Spleen (tissue), 11 donors: ENCODE results near the gene PPM1B. TPM values are rescaled to one million over a fixed set of nuclear protein-coding genes. Genes with fewer than 3 reads are reported as not detected.
"Not testable (repeated sequence)": the region's sequence is repeated elsewhere in the genome, so short reads cannot be mapped to it uniquely, and the experiment has no call there.

Source experiments
- DNase-seq: peaks from one replicate; pipeline ENCODE4 v3.0.0-alpha.2; 2020
- H3K27ac ChIP-seq, 8 donors: fragments of 200-600 bp; sonication (generic) in 7 of 8; 1 replicate in 4 of 8; 2 replicates in 4 of 8; pipeline versions ENCODE4 v1.5.0 to v1.8.0; 2016 to 2021; ENCODE audit warnings: inconsistent platforms in 4 of 8, mild to moderate bottlenecking in 4 of 8, moderate library complexity in 1 of 8
- H3K27me3 ChIP-seq, 7 donors: fragments of 200-600 bp; sonication (generic) in 6 of 7; replicated peaks in 1 of 7; 1 replicate in 4 of 7; 2 replicates in 3 of 7; pipeline versions ENCODE4 v1.5.0 to v1.8.0; 2016 to 2021; ENCODE audit warnings: inconsistent platforms in 3 of 7, mild to moderate bottlenecking in 1 of 7
- H3K36me3 ChIP-seq, 6 donors: fragments of 200-600 bp; sonication (generic) in 5 of 6; 1 replicate in 4 of 6; 2 replicates in 2 of 6; pipeline versions ENCODE4 v1.5.0 to v1.8.0; 2016 to 2021; ENCODE audit warnings: inconsistent platforms in 2 of 6
- H3K4me1 ChIP-seq, 6 donors: fragments of 200-600 bp; sonication (generic) in 5 of 6; 1 replicate in 3 of 6; 2 replicates in 3 of 6; pipeline versions ENCODE4 v1.5.0 to v1.8.0; 2016 to 2021; ENCODE audit warnings: inconsistent platforms in 3 of 6
- H3K4me3 ChIP-seq, 8 donors: fragments of 200-600 bp; sonication (generic) in 7 of 8; 1 replicate in 4 of 8; 2 replicates in 4 of 8; pipeline versions ENCODE4 v1.5.0 to v1.8.0; 2016 to 2021; ENCODE audit warnings: inconsistent platforms in 4 of 8, mild to moderate bottlenecking in 4 of 8, moderate library complexity in 2 of 8
- H3K9me3 ChIP-seq, 8 donors: fragments of 200-600 bp; sonication (generic) in 7 of 8; 1 replicate in 4 of 8; 2 replicates in 4 of 8; pipeline versions ENCODE4 v1.5.0 to v1.8.0; 2016 to 2021; ENCODE audit warnings: inconsistent platforms in 4 of 8
- CTCF ChIP-seq, 11 experiments: fragments of 200-600 bp in 7 of 11; fragments of 450-650 bp in 4 of 11; sonication (generic) in 4 of 11; IDR thresholded peaks in 8 of 11; conservative IDR thresholded peaks in 3 of 11; 1 replicate in 7 of 11; 2 replicates in 4 of 11; pipeline versions ENCODE4 v1.4.0 to v1.8.0; 2016 to 2021; ENCODE audit warnings: antibody characterized with exemption in 11 of 11, inconsistent platforms in 4 of 11, mild to moderate bottlenecking in 1 of 11
- POLR2A ChIP-seq, 3 donors: fragments of 450-650 bp; IDR thresholded peaks; one replicate each; pipeline ENCODE4 v1.5.1; 2017; ENCODE audit warnings: antibody characterized with exemption in 3 of 3, mild to moderate bottlenecking in 1 of 3
- POLR2AphosphoS5 ChIP-seq, 3 donors: sonication (generic); formaldehyde crosslinking; IDR thresholded peaks; one replicate each; pipeline ENCODE4 v1.5.1; 2017; ENCODE audit warnings: antibody characterized with exemption in 3 of 3
- WGBS, 5 donors: extraction: QIAGEN DNeasy Blood & Tissue Kit in 3 of 5; methylation state at CpG; one replicate each; pipeline versions ENCODE4 v1.1.5 to v1.1.7; 2013 to 2018; 5-methylcytosine and 5-hydroxymethylcytosine counted together
- intact Hi-C: fragments of 100-400 bp; cut with DNase I; formaldehyde crosslinking; loops from one replicate; pipeline ENCODE4 v1.15.0; 2023; ENCODE audit warnings: low total_unique reads
- polyA plus RNA-seq, 3 donors: library from polyadenylated mRNA; stranded (reverse); fragments of 200-250 nt; gene quantifications; one replicate each; pipeline ENCODE4 v1.2.1, GENCODE V29; 2013
- total RNA-seq, 7 donors: library from RNA; depleted of rRNA in 3 of 7; stranded (reverse); fragments of >200 nt in 3 of 7; fragmentation: NEBNext Ultra II Directional in 4 of 7; extraction: Animal tissue kit (Norgen Biotek cat#: 25700) in 4 of 7; gene quantifications; one replicate each; pipeline versions ENCODE4 v1.1.0 to v1.2.1, GENCODE V29; 2016 to 2021
- donor health status: healthy with polysubstance abuse.
- donor health status: DM: no; HTN: no; CAD: no; lungs with moderate emphysema.
- donor health status: DM: no; HTN: no; CAD: no.
- donor health status: Bipolar disorder and iron deficiency.
- donor health status: healthy.
- donor health status: DM: no; HTN: no; CAD: no.
- donor health status: DM: yes; HTN: yes; CAD: no.

Gene PPM1B
- total and polyA plus RNA-seq, 10 donors, result 21.9 to 86.3 (median 57.4) TPM

- DNase-seq, result no peak
- peaks cover 0 to 12% (median 2%) of the 10 kb centered on the region in 6 donors for H3K4me1 ChIP-seq
- 52 to 65% (median 56%) methylated on average over 3 of the region's 3 CpGs for WGBS, 5 donors
- peaks cover 0 to 4% (median 0%) of the 10 kb centered on the region in 7 donors for H3K27me3 ChIP-seq
- H3K9me3 ChIP-seq, result peaks cover 0 to 16% (median 4%) of the 10 kb centered on the region in 8 donors
- no peak overlapping the region for H3K4me3 ChIP-seq
- no peak for TF ChIP-seq POLR2AphosphoS5 (IDR thresholded peaks at IDR 0.05)
- no peak for TF ChIP-seq CTCF (IDR thresholded peaks at IDR 0.05 in 8 of 11, conservative IDR thresholded peaks at IDR 0.05 in 3 of 11)
- no peak for TF ChIP-seq POLR2A (IDR thresholded peaks at IDR 0.05)
- intact Hi-C loops, result no loop called here
- no peak overlapping the region for H3K27ac ChIP-seq
- H3K36me3 ChIP-seq, result no peaks in the 10 kb centered on the region
These were observed 81.7 kb downstream of the PPM1B start for GRCh38 chr2:44250376-44250775.

- H3K4me1 ChIP-seq, result no peaks in the 10 kb centered on the region
- WGBS, 5 donors, result 91 to 96% (median 94%) methylated on average over 2 of the region's 2 CpGs
- DNase-seq, result no peak
- no peak overlapping the region for H3K4me3 ChIP-seq
- H3K27ac ChIP-seq, result no peak overlapping the region
- H3K27me3 ChIP-seq, result peaks cover 0 to 4% (median 0%) of the 10 kb centered on the region in 7 donors
- no peak for TF ChIP-seq POLR2AphosphoS5 (IDR thresholded peaks at IDR 0.05)
- no peak for TF ChIP-seq CTCF (IDR thresholded peaks at IDR 0.05 in 8 of 11, conservative IDR thresholded peaks at IDR 0.05 in 3 of 11)
- TF ChIP-seq POLR2A (IDR thresholded peaks at IDR 0.05), result no peak
- intact Hi-C loops, result no loop called here
- H3K36me3 ChIP-seq, result no peaks in the 10 kb centered on the region
- peaks cover 0 to 16% (median 4%) of the 10 kb centered on the region in 8 donors for H3K9me3 ChIP-seq
These were observed 85.3 kb downstream of the PPM1B start for GRCh38 chr2:44254023-44254422.

- H3K4me1 ChIP-seq, DNase-seq, H3K27ac ChIP-seq, H3K4me3 ChIP-seq, H3K27me3 ChIP-seq, H3K36me3 ChIP-seq, intact Hi-C loops: not testable (repeated sequence)
- 87 to 92% (median 91%) methylated on average over 3 of the region's 3 CpGs for WGBS, 5 donors
- peaks cover 0 to 16% (median 4%) of the 10 kb centered on the region in 8 donors for H3K9me3 ChIP-seq
These were observed 87.0 kb downstream of the PPM1B start for GRCh38 chr2:44255704-44256103.

GRCh38 chr2:44257802-44258201, 89.1 kb downstream of the PPM1B start:
- H3K9me3 ChIP-seq, H3K4me1 ChIP-seq, H3K27me3 ChIP-seq, H3K4me3 ChIP-seq, H3K36me3 ChIP-seq, intact Hi-C loops, H3K27ac ChIP-seq, DNase-seq: not testable (repeated sequence)
- 94 to 100% (median 95%) methylated on average over 1 of the region's 1 CpG for WGBS, 5 donors

- no peak overlapping the region for H3K27ac ChIP-seq
- 83 to 98% (median 94%) methylated on average over 3 of the region's 3 CpGs for WGBS, 5 donors
- TF ChIP-seq POLR2AphosphoS5 (IDR thresholded peaks at IDR 0.05) (no peak), POLR2A (IDR thresholded peaks at IDR 0.05) (no peak), CTCF (IDR thresholded peaks at IDR 0.05 in 8 of 11, conservative IDR thresholded peaks at IDR 0.05 in 3 of 11) (no peak)
These were observed 98.7 kb downstream of the PPM1B start for GRCh38 chr2:44267269-44267795.

More at GRCh38 chr2:44267269-44267795, 98.7 kb downstream of the PPM1B start:
- Histone ChIP-seq H3K9me3 (no peaks in the 10 kb centered on the region), H3K27me3 (no peaks in the 10 kb centered on the region), H3K4me3 (no peak overlapping the region), H3K36me3 (no peaks in the 10 kb centered on the region), H3K4me1 (no peaks in the 10 kb centered on the region)
- no peak for DNase-seq
- intact Hi-C loops, result no loop called here
